Mucosa of stomach (tissue), 1 donor: ENCODE data around the gene KLHDC8B.

ENCODE experiments used
- H3K27me3 ChIP-seq: one replicate; pipeline ENCODE4 v1.7.0; 2013; ENCODE audit warnings: mild to moderate bottlenecking, low read length; ENCODE audit not compliant: control insufficient read depth, insufficient read depth
- H3K36me3 ChIP-seq: one replicate; pipeline ENCODE4 v1.7.0; 2013; ENCODE audit warnings: low read length; ENCODE audit not compliant: control insufficient read depth, insufficient read depth
- H3K4me1 ChIP-seq: one replicate; pipeline ENCODE4 v1.7.0; 2013; ENCODE audit warnings: mild to moderate bottlenecking, low read length; ENCODE audit not compliant: control insufficient read depth, insufficient read depth
- H3K4me3 ChIP-seq: one replicate; pipeline ENCODE4 v1.7.0; 2013; ENCODE audit warnings: low read length
- H3K9ac ChIP-seq: one replicate; pipeline ENCODE4 v1.7.0; 2013; ENCODE audit warnings: mild to moderate bottlenecking, low read length, moderate library complexity
- H3K9me3 ChIP-seq: one replicate; pipeline ENCODE4 v1.7.0; 2013; ENCODE audit warnings: mild to moderate bottlenecking, low read length, moderate library complexity; ENCODE audit not compliant: control insufficient read depth
- donor health status: Pancreatic carcinoma.

KLHDC8B gene

DNA sequence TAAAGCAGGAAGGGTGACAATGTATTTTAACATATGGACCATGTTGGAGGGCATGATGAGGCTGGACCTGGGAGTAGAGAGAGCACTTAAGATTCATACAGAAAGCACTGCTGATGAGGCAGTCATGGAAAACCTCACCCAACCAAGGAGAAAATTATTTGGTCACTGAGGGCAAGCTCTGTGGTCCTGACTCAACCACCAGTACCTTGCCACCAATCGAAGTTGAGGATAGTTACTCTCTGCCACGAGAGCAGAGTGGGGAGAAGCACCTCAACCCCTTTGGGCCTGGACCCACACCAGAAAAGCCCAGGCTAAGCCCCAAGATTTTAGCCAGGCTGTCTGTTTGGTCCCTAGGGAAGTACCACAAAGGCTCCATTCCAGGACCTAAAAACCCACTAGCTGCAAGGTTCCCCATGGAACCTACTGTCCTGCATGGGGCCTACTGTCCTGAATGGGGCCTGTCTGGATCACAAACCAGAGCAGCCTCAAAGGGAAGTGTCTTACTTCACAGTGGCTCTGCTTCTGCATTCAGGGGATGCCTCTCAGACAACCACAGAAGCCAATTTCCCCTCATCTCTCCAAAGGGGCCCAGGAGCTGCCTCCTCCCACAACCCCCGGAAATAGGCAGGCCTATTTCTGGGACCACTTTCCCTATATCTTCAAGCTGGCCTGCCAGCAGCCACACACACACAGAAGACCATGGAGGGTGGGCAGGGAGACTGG is 9.4 kb upstream of the KLHDC8B start:
- H3K4me1 ChIP-seq: peaks cover 17% of the 10 kb centered on the region
- peaks cover 5% of the 10 kb centered on the region for H3K9me3 ChIP-seq
- no peak overlapping the region for H3K9ac ChIP-seq
- H3K36me3 ChIP-seq: peaks cover 14% of the 10 kb centered on the region
- H3K4me3 ChIP-seq: no peak overlapping the region
- H3K27me3 ChIP-seq: no peaks in the 10 kb centered on the region

- no peak overlapping the region for H3K4me3 ChIP-seq
- no peaks in the 10 kb centered on the region for H3K27me3 ChIP-seq
- peaks cover 14% of the 10 kb centered on the region for H3K36me3 ChIP-seq
- H3K9me3 ChIP-seq: peaks cover 5% of the 10 kb centered on the region
- H3K9ac ChIP-seq: no peak overlapping the region
- peaks cover 17% of the 10 kb centered on the region for H3K4me1 ChIP-seq
Measured at GRCh38 chr3:49162751-49163419, 8.5 kb upstream of the KLHDC8B start.

GRCh38 chr3:49163609-49164008 is 7.8 kb upstream of the KLHDC8B start:
- Histone ChIP-seq H3K9ac (no peak overlapping the region), H3K36me3 (peaks cover 14% of the 10 kb centered on the region), H3K4me3 (no peak overlapping the region), H3K27me3 (no peaks in the 10 kb centered on the region), H3K9me3 (peaks cover 5% of the 10 kb centered on the region), H3K4me1 (peaks cover 17% of the 10 kb centered on the region)

DNA sequence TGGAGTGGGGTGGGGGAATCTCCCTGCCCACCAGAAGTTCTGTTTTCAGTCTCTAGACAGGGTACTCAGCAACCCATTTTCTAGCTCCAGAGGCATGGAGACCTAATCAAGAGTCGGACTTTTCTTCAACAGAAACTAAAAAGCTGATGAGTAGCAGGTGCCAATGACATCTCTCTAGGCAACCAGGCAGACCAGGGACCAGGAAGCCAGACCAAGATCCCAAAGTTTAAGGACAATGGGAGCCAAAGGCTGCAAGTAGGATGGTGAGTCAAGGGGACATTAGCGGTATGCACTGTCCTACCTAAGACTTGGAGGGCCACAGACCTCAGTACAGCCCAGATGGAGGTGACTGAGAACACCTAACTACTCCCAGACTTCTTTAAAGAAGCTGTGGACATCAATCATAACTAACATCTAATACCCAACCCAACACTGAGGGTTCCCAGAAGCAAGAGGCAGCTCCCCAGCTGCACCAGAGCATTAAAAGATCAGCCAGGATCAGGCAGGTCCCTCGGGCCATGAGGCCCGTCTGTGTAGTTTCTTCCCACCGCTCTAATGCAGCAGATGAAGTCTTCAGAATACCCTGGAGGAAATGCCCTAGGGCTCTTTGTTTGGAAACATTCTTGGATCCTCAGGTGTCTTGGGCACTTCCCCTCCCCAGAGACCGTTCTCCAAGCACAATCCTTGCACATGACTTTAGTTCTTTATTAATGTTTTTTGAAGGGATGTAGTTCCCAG is 6.2 kb upstream of the KLHDC8B start:
- Histone ChIP-seq H3K9me3 (peaks cover 5% of the 10 kb centered on the region), H3K36me3 (peaks cover 14% of the 10 kb centered on the region), H3K27me3 (no peaks in the 10 kb centered on the region), H3K4me1 (peaks cover 17% of the 10 kb centered on the region), H3K4me3 (peak overlapping the region; percentile 87), H3K9ac (peak overlapping the region; percentile 86)

DNA sequence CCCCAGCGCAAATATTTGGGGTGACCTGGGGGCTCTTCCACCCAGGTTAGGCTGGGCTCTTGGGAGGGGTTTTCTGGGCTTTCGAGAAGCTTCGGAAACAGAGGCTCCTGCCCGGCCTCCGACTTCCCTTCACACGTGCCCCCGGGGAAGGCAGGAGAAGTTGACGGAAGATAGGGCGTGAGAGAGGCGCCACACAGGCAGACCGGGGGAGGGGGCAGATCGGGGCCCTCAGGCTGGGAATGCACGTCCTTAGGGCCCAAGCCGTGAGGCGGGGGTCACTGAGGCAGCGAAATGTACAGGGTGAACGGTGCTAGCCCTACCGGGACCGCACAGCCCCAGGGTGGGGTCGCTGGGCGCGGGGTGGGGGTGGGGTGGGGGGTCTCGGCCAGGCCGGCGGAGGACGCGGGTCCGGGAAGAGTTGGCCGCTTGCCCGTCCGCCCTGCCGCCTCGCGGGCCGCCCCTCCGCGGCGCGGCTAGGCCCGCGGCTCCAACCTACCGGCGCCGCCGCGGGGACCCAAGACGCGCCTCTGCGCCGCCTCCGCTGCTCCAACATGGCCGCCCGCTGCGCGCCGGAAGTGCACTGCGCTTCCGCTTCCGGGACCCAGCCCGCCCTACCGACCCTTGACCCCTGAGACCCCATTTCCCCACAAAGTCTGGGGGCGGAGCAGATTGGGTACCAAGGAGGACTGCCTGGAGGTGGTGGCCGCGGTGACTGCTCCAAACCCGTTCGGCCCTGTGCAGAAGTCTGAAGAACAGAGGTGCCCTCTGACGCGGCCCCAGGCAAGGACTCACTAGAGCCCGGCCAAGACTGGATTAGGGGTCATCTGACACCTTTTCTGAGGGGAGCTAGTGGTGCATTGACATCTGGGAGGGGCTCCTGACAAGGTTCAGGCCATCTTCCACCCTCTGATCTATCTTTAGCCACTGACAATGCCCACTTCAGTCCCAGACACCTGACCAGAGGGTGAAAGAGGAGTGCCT is 5.3 kb upstream of the KLHDC8B start, which contains the start of gene CCDC71:
Gene CCDC71 (minus strand): TSS at position 561 of the 981 bp plus-strand sequence. CDS start 2,123 bp downstream, outside the sequence.
- Histone ChIP-seq H3K27me3 (no peaks in the 10 kb centered on the region), H3K4me1 (peaks cover 24% of the 10 kb centered on the region), H3K36me3 (peaks cover 14% of the 10 kb centered on the region), H3K4me3 (peak within 1 kb of the TSS; percentile 87), H3K9ac (peak within 1 kb of the TSS; percentile 86), H3K9me3 (peaks cover 5% of the 10 kb centered on the region)

GRCh38 chr3:49166752-49167556 is 4.4 kb upstream of the KLHDC8B start:
- H3K4me1 ChIP-seq: peaks cover 31% of the 10 kb centered on the region
- peak overlapping the region; percentile 80 for H3K4me3 ChIP-seq
- H3K9ac ChIP-seq: peak overlapping the region; percentile 86
- H3K27me3 ChIP-seq: no peaks in the 10 kb centered on the region
- peaks cover 5% of the 10 kb centered on the region for H3K9me3 ChIP-seq
- peaks cover 14% of the 10 kb centered on the region for H3K36me3 ChIP-seq

DNA sequence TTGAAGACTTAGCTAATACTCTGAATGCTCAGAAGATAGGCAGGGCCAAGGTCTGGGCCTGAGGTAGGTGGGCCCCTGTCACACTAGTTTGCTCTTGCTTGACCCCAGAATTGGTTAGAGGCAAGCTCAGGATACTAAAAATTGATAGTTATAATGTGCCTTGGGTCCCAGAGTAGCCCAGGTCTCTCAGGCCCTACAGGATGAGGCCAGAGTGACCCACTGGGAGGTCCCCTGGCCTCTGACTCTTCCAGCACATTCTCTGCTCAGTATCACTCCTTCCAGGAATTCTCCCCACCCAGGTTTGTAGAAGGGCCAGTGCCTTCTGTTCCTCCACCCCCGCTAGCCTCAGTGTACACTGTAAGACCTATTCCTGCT is 667 bp upstream of the KLHDC8B start:
- H3K36me3 ChIP-seq: no peaks in the 10 kb centered on the region
- H3K27me3 ChIP-seq: no peaks in the 10 kb centered on the region
- peaks cover 5% of the 10 kb centered on the region for H3K9me3 ChIP-seq
- H3K9ac ChIP-seq: peak overlapping the region; percentile 83
- peaks cover 34% of the 10 kb centered on the region for H3K4me1 ChIP-seq
- peak overlapping the region; percentile 42 for H3K4me3 ChIP-seq

DNA sequence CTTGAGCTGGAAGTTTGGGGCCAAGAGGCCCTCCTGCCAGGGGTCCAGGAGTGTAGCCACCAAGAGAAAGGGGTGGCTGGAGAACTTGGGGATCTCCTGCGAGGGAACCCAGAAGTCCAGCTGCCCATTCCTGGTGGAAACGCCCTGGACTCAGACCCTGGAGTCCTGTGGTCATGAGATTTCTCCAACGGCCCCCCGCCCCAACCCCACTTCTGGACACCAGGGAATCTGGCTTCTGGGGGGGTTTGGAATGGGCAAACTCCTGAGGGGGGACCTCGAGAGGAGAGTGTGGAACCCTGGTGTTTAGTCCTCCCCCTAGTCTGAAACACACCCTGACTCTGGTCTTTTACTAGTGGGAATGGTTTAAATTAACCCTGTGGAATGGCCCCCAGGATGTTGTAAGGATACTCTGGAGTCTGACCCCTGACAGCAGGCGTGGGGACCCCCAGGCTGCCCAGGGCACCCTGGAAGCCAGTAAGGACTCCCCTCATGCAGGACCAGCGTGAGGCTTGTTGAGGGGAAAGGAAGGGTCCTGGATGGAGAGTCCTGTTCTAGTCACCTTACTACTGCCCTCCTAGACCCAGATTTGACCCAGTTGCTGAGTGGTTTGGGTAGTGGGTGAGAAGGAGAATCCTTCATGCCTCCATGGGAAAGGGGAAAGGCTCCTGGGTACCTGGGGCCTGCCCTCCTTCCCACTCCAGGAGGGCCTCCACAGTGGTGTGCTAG is 540 bp downstream of the KLHDC8B start:
- no peaks in the 10 kb centered on the region for H3K36me3 ChIP-seq
- no peaks in the 10 kb centered on the region for H3K27me3 ChIP-seq
- H3K9me3 ChIP-seq: no peaks in the 10 kb centered on the region
- peak overlapping the region; percentile 83 for H3K9ac ChIP-seq
- peak overlapping the region; percentile 42 for H3K4me3 ChIP-seq
- peaks cover 27% of the 10 kb centered on the region for H3K4me1 ChIP-seq

DNA sequence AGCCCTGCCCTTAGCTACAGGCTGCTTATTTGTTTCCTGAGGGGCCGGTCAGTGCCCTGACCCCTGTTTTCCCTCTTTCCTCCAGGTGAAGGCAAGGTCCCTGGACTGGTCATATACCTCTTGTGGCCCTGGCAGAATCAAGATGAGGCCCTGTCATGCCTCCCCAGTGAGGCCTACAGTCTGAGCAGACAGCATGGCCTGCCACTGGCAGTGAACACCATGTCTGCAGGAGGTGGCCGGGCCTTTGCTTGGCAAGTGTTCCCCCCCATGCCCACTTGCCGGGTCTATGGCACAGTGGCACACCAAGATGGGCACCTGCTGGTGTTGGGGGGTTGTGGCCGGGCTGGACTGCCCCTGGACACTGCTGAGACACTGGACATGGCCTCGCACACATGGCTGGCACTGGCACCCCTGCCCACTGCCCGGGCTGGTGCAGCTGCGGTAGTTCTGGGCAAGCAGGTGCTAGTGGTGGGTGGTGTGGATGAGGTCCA is 1.2 kb downstream of the KLHDC8B start:
- Histone ChIP-seq H3K9ac (peak overlapping the region; percentile 83), H3K4me1 (peaks cover 27% of the 10 kb centered on the region), H3K36me3 (no peaks in the 10 kb centered on the region), H3K27me3 (no peaks in the 10 kb centered on the region), H3K9me3 (no peaks in the 10 kb centered on the region), H3K4me3 (peak overlapping the region; percentile 42)

- Histone ChIP-seq H3K27me3 (no peaks in the 10 kb centered on the region), H3K36me3 (no peaks in the 10 kb centered on the region), H3K4me1 (peaks cover 27% of the 10 kb centered on the region), H3K9ac (no peak overlapping the region), H3K9me3 (no peaks in the 10 kb centered on the region), H3K4me3 (no peak overlapping the region)
Measured at GRCh38 chr3:49173116-49173791, 1.9 kb downstream of the KLHDC8B start.
